ENCODE results near the gene C1GALT1. TPM values are rescaled to one million over a fixed set of nuclear protein-coding genes. Genes with fewer than 3 reads are reported as not detected.

Gene C1GALT1
- total RNA-seq, 1 experiment from 2014 or later = 81.5 TPM

DNA sequence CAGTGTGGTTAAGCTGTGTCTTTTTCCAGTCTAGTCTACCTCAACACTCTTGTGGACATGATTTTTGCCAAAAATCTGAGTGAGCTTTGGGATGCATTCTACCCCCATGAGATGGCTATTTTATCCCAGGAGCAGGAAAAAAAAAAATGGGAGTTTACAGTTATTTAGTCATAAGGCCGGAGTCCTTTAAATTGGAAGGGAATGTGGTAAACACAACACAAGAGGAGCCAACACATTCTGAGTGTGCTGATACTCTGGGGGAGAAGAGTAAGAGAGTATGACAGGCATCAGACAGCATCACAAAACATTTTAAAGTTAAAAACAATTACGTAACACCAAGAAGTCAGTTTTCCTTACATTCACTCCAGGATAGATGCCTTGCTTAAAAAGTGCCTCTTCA lies 46.1 kb downstream of the C1GALT1 start:
- Histone ChIP-seq H3K27me3 (ENCODE audit: insufficient read depth, low read length) (no peaks in the 10 kb centered on the region), H3K18ac (ENCODE audit: insufficient read length, low read depth, low read length) (no peak overlapping the region), H2AK5ac (ENCODE audit: insufficient read length, low read length) (no peak overlapping the region), H3K9ac (ENCODE audit: extremely low read depth, insufficient read length, low read length) (no peak overlapping the region), H2AFZ (ENCODE audit: low read length) (no peak overlapping the region), H2BK120ac (ENCODE audit: low read depth, low read length, poor library complexity, severe bottlenecking) (no peak overlapping the region), H3K23me2 (ENCODE audit: insufficient read length, low read depth, low read length, poor library complexity, severe bottlenecking) (no peaks in the 10 kb centered on the region), H4K20me1 (ENCODE audit: control insufficient read depth, insufficient read depth, insufficient read length) (no peaks in the 10 kb centered on the region), H4K5ac (ENCODE audit: insufficient read length, low read depth, low read length) (no peak overlapping the region), H4K91ac (ENCODE audit: insufficient read length, low read depth, low read length) (no peak overlapping the region), H3K4ac (ENCODE audit: low read depth, low read length) (no peak overlapping the region), H3K14ac (ENCODE audit: insufficient read depth, low read length) (no peak overlapping the region), H2BK5ac (ENCODE audit: insufficient read length, low read length) (no peak overlapping the region), H3K27ac (ENCODE audit: insufficient read length, low read depth, low read length) (no peak overlapping the region), H3K56ac (ENCODE audit: insufficient read length, low read depth, low read length) (no peak overlapping the region), H3K79me2 (ENCODE audit: insufficient read depth, low read length) (peaks cover 11% of the 10 kb centered on the region; the same call in 1 of the 2 replicates), H3K23ac (ENCODE audit: insufficient read length, low read depth, low read length) (no peak overlapping the region), H3K4me1 (ENCODE audit: insufficient read depth, low read length) (no peaks in the 10 kb centered on the region; the same call in 1 of the 2 replicates), H3T11ph (ENCODE audit: low read length) (no peak overlapping the region), H2BK12ac (ENCODE audit: insufficient read length, low read depth, low read length) (no peak overlapping the region), H4K8ac (replicated peaks; ENCODE audit: insufficient read length, low read depth, low read length) (no peak overlapping the region), H3K4me2 (ENCODE audit: insufficient read depth, insufficient read length, low read length) (no peak overlapping the region), H3K9me3 (ENCODE audit: control insufficient read depth, low read depth, low read length) (no peaks in the 10 kb centered on the region), H3K79me1 (ENCODE audit: insufficient read depth, low read depth, low read length, poor library complexity, severe bottlenecking) (peaks cover 5% of the 10 kb centered on the region), H2BK15ac (ENCODE audit: low read depth, low read length) (no peak overlapping the region), H2BK20ac (ENCODE audit: low read depth, low read length, poor library complexity, severe bottlenecking) (no peak overlapping the region)
- no peak overlapping the region for H3K4me3 Mint-ChIP-seq
- peak overlapping the region in 2 of 3 experiments; percentile 52 to 70; a peak in 4 of 7 replicates for H3K27ac Mint-ChIP-seq
- H3K27me3 Mint-ChIP-seq (ENCODE audit: low read depth) = no peaks in the 10 kb centered on the region
- H3K9me3 Mint-ChIP-seq = peaks cover 10 to 20% of the 10 kb centered on the region in 2 experiments; a peak in 4 of 5 replicates
- no CpG with 5 or more reads among the region's 2 CpGs for WGBS (ENCODE audit: extremely low coverage, insufficient read length, low lambda C conversion rate)
- H3K4me1 Mint-ChIP-seq = peaks cover 30 to 39% of the 10 kb centered on the region in 2 experiments
- TF ChIP-seq, protein P1, sequence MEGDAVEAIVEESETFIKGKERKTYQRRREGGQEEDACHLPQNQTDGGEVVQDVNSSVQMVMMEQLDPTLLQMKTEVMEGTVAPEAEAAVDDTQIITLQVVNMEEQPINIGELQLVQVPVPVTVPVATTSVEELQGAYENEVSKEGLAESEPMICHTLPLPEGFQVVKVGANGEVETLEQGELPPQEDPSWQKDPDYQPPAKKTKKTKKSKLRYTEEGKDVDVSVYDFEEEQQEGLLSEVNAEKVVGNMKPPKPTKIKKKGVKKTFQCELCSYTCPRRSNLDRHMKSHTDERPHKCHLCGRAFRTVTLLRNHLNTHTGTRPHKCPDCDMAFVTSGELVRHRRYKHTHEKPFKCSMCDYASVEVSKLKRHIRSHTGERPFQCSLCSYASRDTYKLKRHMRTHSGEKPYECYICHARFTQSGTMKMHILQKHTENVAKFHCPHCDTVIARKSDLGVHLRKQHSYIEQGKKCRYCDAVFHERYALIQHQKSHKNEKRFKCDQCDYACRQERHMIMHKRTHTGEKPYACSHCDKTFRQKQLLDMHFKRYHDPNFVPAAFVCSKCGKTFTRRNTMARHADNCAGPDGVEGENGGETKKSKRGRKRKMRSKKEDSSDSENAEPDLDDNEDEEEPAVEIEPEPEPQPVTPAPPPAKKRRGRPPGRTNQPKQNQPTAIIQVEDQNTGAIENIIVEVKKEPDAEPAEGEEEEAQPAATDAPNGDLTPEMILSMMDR (conservative IDR thresholded peaks at IDR 0.05) = no peak
- DNase-seq = no peak
- H3K36me3 Mint-ChIP-seq (ENCODE audit: insufficient read depth in 1 of 3, low read depth in 3 of 3) = peaks cover 23 to 55% (median 43%) of the 10 kb centered on the region in 3 experiments
